HG03565 (cell line): Measurements from ENCODE around the gene FAM81A.
A peak's percentile ranks its signal among the peaks of the same experiment; 100 is the strongest.

ENCODE experiments used
- ATAC-seq: cut with Tn5 transposase; IDR thresholded peaks from one replicate; pipeline ENCODE4 v1.9.1; 2021; ENCODE audit warnings: mild to moderate bottlenecking, moderate library complexity; ENCODE audit not compliant: unreplicated experiment

Gene FAM81A

DNA sequence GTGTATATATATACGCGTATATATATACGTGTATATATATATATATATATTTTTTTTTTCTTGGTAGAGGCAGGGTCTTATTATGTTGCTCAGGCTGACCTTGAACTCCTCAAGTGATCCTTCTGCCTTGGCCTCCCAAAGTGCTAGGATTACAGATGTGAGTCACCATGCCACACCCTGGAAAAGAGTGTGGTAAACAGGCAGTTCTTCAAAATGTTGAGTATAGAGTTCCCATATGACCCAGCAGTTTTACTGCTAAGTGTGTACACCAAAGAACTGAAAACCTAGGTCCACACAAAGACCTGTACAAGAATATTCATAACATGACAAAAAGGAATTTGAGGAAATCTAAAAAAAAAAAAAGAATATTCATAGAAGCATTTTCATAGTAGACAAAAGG lies 101.8 kb downstream of the FAM81A start:
- no peak for ATAC-seq

DNA sequence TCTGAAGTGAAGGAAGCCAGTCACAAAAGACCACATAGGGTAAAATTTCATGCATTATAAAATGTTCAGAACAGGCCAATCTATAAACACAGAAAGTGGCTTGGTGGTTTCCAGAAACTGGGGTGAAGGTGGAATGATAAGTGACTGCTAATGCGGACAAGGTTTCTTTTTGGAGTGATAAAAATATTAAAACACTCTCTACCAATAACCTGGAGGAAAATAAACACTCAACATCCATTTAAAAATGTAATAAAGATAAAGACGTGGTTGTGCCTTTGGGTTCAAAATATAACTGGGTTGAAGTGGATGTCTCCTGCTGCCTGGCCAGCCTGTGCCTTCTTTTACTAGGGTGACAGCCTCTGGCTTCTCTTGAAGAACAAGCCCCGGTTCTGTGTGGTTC lies 102.7 kb downstream of the FAM81A start:
- ATAC-seq = no peak

DNA sequence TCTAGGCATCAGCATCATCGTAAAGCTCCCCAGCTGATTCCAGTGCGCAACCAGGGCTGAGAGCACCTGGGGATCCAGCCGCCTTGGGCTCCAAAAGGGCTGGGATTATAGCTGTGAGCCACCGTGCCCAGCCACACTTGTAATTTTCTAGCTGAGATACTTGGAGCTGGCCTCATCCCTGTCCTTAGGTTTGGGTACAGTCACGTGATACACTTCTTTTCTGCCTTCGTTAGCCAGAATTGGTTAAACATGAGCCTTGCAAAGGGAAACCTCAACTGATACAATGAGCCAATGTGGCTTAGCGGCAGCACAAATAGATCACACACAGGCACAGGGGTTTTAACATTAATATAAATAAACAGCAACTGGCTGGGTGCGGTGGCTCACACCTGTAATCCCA lies 103.8 kb downstream of the FAM81A start:
- ATAC-seq = no peak

DNA sequence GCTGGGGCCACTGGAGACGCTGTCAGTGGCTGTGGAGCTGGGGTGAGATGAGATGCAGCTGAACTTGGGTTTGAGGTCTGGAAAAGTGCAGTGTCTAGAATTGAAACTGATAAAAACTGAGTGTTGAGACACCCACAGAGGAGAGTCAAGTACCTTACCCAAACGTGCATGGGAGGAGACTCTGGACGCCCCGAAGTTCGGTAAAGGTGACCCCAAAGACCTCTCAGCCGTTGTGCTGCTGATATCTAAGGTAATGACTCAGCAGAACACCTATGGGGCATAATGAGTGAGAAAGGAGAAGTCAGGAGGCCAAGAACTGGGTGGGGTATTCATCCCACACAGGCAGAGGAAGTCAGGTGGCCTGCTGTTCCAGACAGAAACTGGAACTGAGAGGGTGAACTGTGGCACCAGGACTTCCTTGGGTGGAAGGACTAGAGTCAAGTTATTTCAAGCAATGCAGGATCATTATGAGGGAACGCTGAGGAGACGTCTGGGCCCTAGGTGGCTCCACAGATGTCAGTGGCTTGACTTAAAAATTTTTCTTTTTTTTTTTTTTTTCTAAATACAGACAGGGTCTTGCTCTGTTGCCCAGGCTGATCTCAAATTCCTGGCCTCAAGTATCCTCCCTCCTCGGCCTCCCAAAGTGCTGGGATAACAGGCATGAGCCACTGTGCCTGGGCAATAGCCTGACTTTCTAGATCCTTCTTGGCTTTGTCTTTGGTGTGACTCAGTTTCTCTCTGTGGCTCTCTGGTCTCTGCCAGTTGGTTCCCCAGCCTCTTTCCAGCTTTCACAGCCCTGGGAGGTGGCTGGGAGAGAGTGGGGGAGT lies 105.9 kb downstream of the FAM81A start:
- ATAC-seq = peak; percentile 41

DNA sequence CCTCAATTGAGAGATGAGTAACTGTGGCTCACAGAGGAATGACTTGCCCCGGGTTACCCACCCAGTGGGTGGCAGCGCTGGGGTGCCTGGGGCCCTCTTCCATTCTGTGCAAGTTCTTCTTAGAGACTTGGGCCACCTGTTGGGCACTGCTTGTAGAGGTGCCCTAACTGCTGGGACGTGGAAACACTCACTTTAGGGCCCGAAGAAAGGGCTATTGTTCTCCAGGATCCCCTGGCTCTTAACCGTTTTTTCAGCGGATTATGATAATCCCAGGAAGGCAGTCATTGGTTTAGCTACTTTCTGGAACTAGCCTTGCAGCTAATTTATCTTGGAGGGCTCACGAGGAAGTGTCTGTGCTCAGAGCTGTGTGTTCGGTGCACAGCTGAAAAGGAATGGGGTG lies 107.6 kb downstream of the FAM81A start:
- ATAC-seq = no peak

DNA sequence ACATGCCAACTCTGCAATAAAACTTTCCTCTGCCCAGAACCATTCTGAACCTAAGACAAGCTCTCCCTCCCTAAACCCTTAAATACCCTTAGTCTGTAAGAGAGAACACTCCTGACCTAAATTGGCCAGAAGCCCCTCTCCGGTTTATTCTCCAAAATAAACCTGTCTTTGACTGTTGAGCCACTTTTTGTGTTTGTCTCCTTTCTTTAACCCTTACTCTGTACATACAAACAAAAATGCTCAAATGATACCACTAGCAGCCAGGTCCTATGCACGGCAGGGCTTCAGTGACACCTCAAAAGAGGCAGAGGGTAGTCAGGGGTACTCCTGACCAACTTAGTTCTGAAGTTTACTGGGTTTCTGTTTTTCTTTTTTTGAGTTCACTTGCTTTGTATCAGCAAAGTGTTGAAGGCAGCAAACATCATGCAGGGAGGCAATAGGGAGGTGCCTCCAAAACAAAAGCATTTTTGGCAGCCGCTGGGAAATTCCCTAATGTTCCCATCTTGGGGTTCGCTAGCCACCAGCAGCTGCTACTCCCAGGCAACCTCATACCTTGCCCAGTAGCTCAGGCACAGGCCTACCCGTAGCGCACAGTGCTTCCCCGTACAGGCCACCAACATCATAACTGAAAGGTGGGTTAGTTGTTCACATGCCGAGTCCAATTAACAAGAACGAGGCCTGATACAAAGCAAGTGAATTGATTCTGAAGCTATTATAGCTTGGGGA lies 110.7 kb downstream of the FAM81A start:
- no peak for ATAC-seq

DNA sequence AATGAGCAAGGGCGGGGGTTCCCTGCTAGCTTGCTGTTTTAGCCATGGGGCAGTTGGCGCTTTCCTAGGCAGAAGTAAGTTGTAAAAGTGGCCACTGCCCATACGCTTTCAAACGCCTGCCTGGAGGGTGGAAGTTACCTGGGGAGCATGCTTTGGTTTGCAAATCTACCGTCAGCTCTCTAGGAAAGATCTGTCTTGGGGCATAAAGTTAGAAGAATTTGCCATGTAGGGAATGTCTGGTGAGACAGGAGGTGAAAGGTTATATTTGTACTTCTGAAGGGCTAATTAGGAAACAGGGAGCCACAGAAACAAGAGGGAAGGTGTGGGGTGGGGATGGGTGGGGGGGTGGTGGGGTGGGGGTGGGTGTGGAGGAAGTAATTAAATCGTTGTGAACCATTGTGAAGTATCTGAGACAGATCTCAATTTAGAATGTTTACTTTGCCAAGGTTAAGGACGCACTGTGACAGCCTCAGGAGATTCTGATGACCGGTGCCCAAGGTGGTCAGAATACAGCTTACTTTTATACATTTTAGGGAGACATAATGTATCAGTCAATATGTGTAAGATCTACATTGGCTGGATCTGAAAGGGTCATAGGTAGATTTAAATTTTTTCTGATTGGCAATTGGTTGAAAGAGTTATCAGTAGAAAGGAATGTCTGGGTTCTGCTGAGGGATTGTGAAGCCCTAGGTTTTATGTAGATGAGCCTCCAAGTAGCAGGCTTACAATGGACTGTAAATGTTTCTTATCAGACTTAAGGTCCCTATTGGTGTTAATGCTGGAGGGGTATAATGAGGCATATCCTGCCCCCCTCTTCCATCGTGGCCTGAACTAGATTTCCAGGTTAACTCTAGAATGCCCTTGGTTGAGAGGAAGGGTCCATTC lies 111.6 kb downstream of the FAM81A start:
- no peak for ATAC-seq

DNA sequence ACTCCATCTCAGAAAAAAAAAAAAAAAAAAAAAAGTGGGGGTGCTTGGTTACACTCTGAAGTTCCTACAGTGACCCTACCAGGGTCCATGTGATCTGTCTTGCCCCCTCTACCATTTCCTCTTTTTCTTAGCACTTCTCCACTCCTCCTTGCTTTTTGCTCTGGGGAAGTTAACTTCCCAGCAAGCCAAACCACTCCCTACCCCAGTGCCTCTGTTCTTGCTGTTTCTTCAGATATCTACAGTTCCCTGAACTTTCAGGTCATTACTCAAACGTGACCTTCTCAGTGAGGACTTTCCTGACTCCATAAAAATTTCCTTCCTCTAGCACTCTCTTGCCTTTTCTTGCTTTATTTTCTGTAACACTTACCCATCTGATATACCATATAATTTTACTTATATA lies 112.5 kb downstream of the FAM81A start:
- ATAC-seq = no peak

DNA sequence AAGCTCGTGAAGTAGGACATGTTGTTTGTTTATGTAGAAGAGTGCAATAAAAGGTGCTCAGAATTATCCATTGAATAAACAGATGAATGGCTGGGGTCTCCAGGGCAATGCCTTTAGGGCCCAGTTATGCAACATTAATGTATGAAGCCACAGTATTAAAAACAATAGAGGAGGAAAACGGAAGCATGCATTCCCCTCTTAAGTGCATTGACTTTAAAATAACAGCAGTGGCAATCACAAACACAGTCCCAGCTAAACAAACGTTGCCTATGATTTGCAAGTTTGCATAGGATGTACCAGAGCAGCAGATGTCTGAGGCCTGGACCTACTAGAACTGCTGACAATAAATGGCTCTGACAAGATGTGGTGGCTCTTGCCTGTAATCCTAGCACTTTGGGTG lies 113.0 kb downstream of the FAM81A start:
- no peak for ATAC-seq

DNA sequence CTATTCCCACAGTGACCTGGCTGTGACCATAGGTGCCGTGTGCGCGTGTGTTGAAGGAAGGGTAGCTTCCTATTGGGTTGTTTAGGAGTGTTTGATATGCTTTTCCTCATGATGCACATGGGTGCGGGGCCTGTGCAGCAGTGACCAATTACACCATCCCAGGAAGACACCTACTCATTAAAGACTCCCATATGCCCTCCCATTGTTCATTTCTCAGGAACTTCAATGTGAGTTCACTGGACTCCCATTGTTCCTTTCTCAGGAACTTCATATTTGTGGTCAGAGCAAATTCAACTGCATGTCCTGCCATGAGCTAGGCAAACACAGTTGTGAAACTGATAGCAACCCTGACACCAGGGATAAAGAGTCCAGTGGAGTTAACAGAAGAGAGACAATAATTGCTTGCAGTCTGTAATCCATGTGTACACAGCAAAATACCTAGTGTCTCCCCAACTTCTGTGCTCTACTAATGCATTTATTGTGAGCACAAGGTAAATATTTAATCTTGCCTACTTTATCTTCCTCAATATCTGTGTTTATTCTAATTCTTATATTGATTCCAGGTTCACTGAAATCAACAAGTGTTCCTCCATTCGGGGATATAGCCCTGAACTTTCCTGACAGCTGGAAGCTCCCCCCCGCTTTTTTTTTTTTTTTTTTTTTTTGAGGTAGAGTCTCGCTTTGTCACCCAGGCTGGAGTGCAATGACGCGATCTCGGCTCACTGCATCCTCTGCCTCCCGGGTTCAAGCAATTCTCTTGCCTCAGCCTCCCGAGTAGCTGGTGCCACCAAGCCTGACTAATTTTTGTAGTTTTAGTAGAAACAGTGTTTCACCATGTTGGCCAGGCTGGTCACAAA lies 116.1 kb downstream of the FAM81A start:
- no peak for ATAC-seq

DNA sequence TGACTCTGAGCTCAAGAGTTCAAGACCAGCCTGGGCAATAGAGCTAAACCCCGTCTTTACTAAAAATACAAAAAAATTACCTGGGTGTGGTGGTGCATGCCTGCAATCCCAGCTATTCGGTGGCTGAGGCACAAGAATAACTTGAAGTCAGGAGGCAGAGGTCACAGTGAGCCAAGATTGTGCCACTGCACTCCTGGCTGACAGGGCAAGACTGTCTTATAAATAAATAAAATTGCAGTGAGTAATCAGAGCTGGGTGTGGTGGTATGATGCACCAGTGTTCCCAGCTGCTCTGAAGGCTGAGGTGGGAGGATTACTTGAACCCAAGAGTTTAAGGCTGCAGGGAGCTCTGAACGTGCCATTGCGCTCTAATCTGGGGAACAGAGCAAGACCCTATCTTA lies 117.7 kb downstream of the FAM81A start:
- no peak for ATAC-seq

DNA sequence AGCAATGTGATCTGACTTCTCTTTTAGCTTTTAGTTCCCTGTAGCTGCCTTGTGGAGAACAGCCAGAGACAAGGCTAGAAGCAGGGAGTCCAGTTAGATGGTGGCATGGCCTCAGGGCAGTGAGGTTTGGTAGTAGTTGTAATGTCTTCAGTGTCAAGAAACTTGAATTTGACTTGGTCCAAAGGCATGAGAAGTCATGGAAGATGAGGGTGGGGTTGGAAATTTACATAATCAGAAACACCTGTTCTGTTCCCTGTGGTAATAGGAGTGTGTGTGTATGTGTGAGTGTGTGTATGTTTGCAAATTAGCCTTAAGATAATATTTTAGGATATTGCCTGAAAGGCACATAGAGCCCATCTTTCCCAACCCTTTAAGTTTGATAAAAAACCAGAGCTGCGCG lies 118.4 kb downstream of the FAM81A start:
- ATAC-seq = no peak

DNA sequence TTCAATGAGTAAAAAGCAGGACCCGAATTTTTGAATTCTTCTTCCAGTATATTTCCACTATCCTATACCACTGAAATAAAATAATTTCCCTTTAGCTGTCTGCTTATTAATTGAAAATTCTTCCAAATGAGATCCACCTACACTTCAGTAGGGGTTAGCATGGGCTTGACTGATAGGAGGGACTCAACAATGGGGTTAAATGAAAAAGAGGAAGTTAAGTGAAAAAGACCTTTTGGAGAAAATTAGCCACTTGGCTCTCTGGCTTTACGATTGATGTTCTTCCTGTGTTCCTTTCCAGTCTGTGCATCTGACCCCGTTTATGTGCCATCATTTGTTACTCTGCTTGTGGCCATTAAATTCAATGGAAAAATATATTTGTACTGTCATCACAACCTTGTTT lies 119.6 kb downstream of the FAM81A start:
- ATAC-seq = no peak

DNA sequence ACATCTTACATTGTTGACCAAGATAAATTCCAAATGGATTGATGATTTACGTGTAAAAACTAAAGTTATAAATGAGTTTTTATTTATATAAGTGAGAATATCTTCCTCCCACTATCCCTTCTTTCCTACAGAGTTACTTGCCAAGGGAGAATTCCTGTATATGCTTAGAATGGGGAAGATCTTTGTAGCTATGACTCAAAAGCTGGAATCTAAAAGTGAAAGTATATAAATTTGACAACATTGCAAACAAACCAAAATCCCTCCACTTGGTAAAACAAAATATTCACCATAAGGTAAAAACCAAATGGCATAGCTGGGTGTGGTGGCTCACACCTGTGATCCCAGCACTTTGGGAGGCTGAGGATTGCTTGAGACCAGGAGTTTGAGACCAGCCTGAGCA lies 120.9 kb downstream of the FAM81A start:
- no peak for ATAC-seq

DNA sequence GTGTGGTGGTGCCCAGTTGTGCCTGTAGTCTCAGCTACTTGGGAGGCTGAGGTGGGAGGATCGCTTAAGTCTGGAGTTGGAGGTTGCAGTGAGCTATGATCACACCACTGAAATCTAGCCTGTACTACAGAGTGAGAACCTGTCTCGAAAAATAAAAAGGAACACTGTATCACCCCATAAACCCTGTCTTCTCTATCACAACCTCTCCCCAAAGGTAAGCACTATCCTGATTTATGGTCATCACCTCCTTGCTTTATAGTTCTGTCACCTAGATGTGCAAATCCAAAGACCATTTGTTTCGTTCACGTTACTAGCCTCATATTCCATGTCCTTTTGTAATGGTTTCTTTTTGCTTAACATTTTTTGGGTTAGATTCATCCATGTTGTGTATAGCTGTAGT lies 123.6 kb downstream of the FAM81A start:
- ATAC-seq = no peak

DNA sequence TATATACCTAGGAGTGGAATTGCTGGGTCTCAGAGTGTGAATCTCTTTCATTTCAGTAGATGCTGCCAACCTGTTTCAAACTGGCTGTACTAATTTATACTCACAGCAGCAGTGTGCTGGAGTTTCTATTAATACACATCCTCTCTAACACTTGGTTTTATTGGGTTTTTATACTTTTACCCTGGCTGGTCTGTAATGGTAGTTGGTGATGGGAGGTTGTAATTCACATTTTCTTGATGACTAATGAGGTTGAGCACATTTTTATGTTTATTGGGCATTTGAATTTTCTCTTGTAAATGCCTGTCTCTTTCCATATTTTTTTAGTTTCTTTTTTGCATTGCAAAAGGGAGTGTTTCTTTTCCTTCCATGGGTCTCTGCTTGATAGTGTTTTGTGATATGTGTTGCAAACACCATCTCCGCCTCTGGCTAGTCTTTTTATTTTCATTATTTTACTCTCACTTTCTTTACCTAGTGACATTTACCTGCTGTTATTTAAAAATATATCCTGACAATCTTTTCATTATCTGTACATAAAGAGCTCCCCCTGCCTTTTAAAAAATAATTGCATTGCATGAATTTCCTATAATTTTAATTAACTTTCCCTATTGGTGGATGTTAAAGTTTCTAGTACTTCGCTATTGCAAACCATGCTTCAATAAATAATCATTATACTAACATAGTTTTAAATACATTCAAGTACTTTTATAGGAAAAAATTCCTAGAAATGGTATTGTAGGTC lies 124.6 kb downstream of the FAM81A start:
- ATAC-seq = no peak

DNA sequence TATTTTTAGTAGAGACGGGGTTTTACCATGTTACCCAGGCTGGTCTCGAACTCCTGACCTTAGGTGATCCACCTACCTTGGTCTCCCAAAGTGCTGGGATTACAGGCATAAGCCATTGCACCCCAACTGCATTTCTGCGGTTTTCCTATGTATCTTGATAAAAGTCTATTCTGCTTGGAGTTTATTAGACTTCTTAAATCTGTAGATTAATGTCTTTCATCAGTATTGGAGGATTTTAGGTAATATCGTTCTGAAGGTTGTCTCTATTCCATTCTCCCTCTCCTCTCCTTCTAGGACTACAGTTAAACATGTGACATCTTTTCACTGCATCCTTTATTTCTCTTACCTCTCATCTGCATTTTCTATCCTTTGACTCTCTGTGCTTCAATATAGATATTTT lies 127.3 kb downstream of the FAM81A start:
- no peak for ATAC-seq

DNA sequence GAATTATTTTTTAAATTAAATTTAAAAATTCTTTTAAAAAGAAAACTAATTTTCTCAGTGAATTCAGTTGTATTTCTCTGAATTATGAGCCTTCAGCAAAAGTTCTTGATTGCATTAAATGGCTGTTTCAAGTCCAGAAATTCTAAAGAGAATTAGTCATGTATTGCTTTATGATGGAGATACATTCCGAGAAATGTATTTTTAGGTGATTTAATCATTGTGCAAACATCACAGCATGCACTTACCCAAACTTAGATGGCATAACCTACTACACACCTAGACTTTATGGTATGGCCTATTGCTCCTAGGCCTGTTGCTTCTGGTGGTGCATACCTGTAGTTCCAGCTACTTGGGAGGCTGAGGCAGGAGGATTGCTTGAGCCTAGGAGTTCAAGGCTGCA lies 129.3 kb downstream of the FAM81A start:
- ATAC-seq = no peak

DNA sequence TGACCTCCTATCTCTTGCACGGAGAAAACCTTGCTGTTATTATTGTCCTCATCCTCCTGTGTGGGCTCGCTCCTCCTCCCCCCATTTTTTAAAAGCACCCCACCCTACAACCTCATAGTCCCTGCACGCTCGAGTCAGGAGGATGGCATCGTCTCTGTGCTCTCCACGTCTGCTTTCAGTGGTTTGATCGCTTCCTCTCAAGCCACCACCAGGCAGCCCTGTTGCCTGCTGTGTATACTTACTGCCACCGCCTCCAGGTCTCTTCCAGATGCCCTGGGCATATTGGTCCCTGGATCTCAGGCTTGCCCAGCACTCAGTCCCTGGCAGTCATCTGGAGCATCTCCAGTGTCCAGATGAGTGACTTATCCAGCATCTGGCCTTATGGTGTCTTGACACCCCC lies 131.5 kb downstream of the FAM81A start:
- no peak for ATAC-seq

DNA sequence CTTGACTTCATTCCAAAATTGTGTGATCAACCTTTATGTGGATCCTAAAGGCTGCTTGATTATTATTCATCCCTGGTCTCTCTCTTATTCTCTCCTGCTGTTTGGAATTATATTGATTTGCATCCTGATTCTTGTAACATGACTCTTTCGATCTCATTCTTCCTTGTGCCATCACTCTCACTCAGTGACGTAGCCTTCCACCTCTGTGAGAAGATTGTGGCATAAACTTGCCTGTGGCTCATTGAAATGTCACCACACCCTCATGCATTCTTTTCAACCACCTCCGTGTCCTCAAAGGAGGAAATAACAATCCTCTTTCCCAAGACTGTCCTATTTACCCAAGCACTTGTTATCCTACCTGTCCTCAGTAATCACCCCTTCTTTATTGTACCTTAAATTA lies 132.3 kb downstream of the FAM81A start:
- ATAC-seq = no peak
